Right kidney (tissue), 1 donor: Measurements from ENCODE around the gene DMWD.
"Not testable (repeated sequence)": the region's sequence is repeated elsewhere in the genome, so short reads cannot be mapped to it uniquely, and the experiment has no call there.

Experiments used
- DNase-seq: peaks from one replicate; pipeline ENCODE4 v3.0.0-alpha.2; 2016

The DMWD gene

GRCh38 chr19:45817010-45817724, 24.5 kb upstream of the DMWD start:
- peak; percentile 82 for DNase-seq

GRCh38 chr19:45816236-45817009, 23.8 kb upstream of the DMWD start:
- DNase-seq: peak; percentile 37

- peak; percentile 64 for DNase-seq
Measured at GRCh38 chr19:45815481-45816216, 23.0 kb upstream of the DMWD start.

- DNase-seq: peak; percentile 62
Measured at GRCh38 chr19:45814851-45815480, 22.3 kb upstream of the DMWD start, which contains the start of gene RSPH6A. RSPH6A (minus strand) TSS chr19:45815308; CDS start chr19:45815176, 132 bp downstream.

- no peak for DNase-seq
Measured at GRCh38 chr19:45814166-45814780, 21.6 kb upstream of the DMWD start.

GRCh38 chr19:45812297-45812696, 19.7 kb upstream of the DMWD start:
- DNase-seq: no peak

- DNase-seq: no peak
Measured at GRCh38 chr19:45809643-45810159, 17.1 kb upstream of the DMWD start.

- no peak for DNase-seq
Measured at GRCh38 chr19:45805719-45806118, 13.1 kb upstream of the DMWD start.

GRCh38 chr19:45804959-45805230, 12.2 kb upstream of the DMWD start:
- DNase-seq: no peak

GRCh38 chr19:45804140-45804958, 11.7 kb upstream of the DMWD start:
- DNase-seq: no peak

- DNase-seq: no peak
Measured at GRCh38 chr19:45801603-45802175, 9.0 kb upstream of the DMWD start.

- no peak for DNase-seq
Measured at GRCh38 chr19:45800070-45800553, 7.5 kb upstream of the DMWD start.

GRCh38 chr19:45799541-45799940, 6.9 kb upstream of the DMWD start:
- DNase-seq: not testable (repeated sequence)

- DNase-seq: peak; percentile 80
Measured at GRCh38 chr19:45798995-45799517, 6.4 kb upstream of the DMWD start.

GRCh38 chr19:45794627-45795026, 2.0 kb upstream of the DMWD start:
- DNase-seq: no peak

GRCh38 chr19:45793876-45794275, 1.2 kb upstream of the DMWD start:
- DNase-seq: no peak

GRCh38 chr19:45793178-45793564, 526 bp upstream of the DMWD start:
- DNase-seq: no peak

GRCh38 chr19:45791744-45792469, 738 bp downstream of the DMWD start:
- DNase-seq: no peak

- DNase-seq: no peak
Measured at GRCh38 chr19:45790942-45791341, 1.7 kb downstream of the DMWD start.
